Measurements from ENCODE around the gene ENKD1. TPM values are rescaled to one million over a fixed set of nuclear protein-coding genes. Genes with fewer than 3 reads are reported as not detected.

The ENKD1 gene
- total and polyA plus RNA-seq, 10 of the 15 experiments (the other 5 are each of a cell fraction or from before 2014, with no cell fraction given), result 0.19 to 8.1 (median 2.8) TPM

- FAIRE-seq (no peak), ATAC-seq (no peak), DNase-seq (ENCODE audit: low read depth, low spot score) (no peak)
- Histone ChIP-seq H3K4me3 (no peak overlapping the region), H2AFZ (ENCODE audit: control insufficient read depth, low read depth, low read length) (no peak overlapping the region), H3K36me3 (ENCODE audit: control insufficient read depth in 2 of 2, insufficient read depth in 2 of 2, low read length in 1 of 2) (peaks cover 0 to 3% of the 10 kb centered on the region in 2 experiments; a peak in 3 of 4 replicates), H3K9me3 (replicated peaks; ENCODE audit: control insufficient read depth, insufficient read depth, low read length) (no peaks in the 10 kb centered on the region), H4K20me1 (ENCODE audit: control insufficient read depth, insufficient read depth) (no peaks in the 10 kb centered on the region), H3K27ac (ENCODE audit: control insufficient read depth, insufficient read depth) (no peak overlapping the region), H3K9ac (ENCODE audit: control insufficient read depth, insufficient read depth, low read length) (no peak overlapping the region), H3K4me2 (ENCODE audit: control insufficient read depth, insufficient read depth) (no peak overlapping the region), H3K4me1 (ENCODE audit: control insufficient read depth, insufficient read depth, low read length) (peaks cover 11% of the 10 kb centered on the region; the same call in 1 of the 2 replicates), H3K79me2 (ENCODE audit: control insufficient read depth, insufficient read depth, low read length) (peaks cover 11% of the 10 kb centered on the region), H3K27me3 (replicated peaks in 1 of 2; ENCODE audit: control insufficient read depth in 2 of 2, insufficient read depth in 2 of 2, low read length in 1 of 2) (no peaks in the 10 kb centered on the region)
- SMC1A ChIA-PET (ENCODE audit: uncharacterized antibody, unreplicated experiment), result no interaction called here
- TF ChIP-seq ZNF384 (IDR thresholded peaks at IDR 0.05; ENCODE audit: borderline replicate concordance, low read depth, low read length), result no peak
- TF ChIP-seq CUX1 (IDR thresholded peaks at IDR 0.05; ENCODE audit: insufficient replicate concordance, low read depth, low read length), result no peak
- no peak for TF ChIP-seq SRF (IDR thresholded peaks at IDR 0.05; ENCODE audit: low read depth in 2 of 2, low read length in 2 of 2)
- no peak for TF ChIP-seq NFYB (IDR thresholded peaks at IDR 0.05; ENCODE audit: insufficient read depth, low read depth, low read length)
- intact Hi-C loops (cut with micrococcal nuclease; ENCODE audit: unreplicated experiment), result no loop called here
- in situ Hi-C loops (cut with MboI), result no loop called here
- 99% methylated on average over 32 of the region's 65 CpGs for whole genome bisulfite sequencing (ENCODE audit: insufficient coverage, insufficient replicate concordance, low lambda C conversion rate, missing lambda C conversion rate)
- no TSS peak for BruUV-seq (replicated peaks)
- CTCF ChIA-PET, result interaction anchor here (1.5 kb wide), 1 partner anchor 12 kb away, joined by 4 read pairs; the partner anchor contains the start of gene ACD
- RAD21 ChIA-PET (ENCODE audit: unreplicated experiment), result interaction anchor here (0.9 kb wide), 1 partner anchor 22 kb away, joined by 3 read pairs; no protein-coding TSS in a partner anchor
- POLR2A ChIA-PET, result no interaction called here
Observed at GRCh38 chr16:67648088-67648763, 18.3 kb downstream of the ENKD1 start.

Data from GM12878 (cell line).